GM12875 (cell line): ENCODE data around the gene APBA2.

Source experiments
- H3K4me3 ChIP-seq: one replicate; pipeline ENCODE4 v1.5.1; 2011; ENCODE audit warnings: low read depth, low read length, control low read depth
- CTCF ChIP-seq: IDR thresholded peaks from 2 replicates; pipeline ENCODE4 v1.5.1; 2011; ENCODE audit warnings: low read depth, mild to moderate bottlenecking, control low read depth, inconsistent platforms, low read length, moderate library complexity, borderline replicate concordance; ENCODE audit not compliant: insufficient read depth

Gene APBA2

GRCh38 chr15:29074045-29074444 lies 188.3 kb downstream of the APBA2 start:
- no peak overlapping the region for H3K4me3 ChIP-seq
- no peak for TF ChIP-seq CTCF

GRCh38 chr15:29078541-29078940 lies 192.8 kb downstream of the APBA2 start:
- H3K4me3 ChIP-seq = no peak overlapping the region
- no peak for TF ChIP-seq CTCF

GRCh38 chr15:29079479-29079878 lies 193.7 kb downstream of the APBA2 start:
- TF ChIP-seq CTCF = no peak
- H3K4me3 ChIP-seq = no peak overlapping the region

- TF ChIP-seq CTCF = no peak
- no peak overlapping the region for H3K4me3 ChIP-seq
Observed at GRCh38 chr15:29081781-29082180, 196.0 kb downstream of the APBA2 start.

DNA sequence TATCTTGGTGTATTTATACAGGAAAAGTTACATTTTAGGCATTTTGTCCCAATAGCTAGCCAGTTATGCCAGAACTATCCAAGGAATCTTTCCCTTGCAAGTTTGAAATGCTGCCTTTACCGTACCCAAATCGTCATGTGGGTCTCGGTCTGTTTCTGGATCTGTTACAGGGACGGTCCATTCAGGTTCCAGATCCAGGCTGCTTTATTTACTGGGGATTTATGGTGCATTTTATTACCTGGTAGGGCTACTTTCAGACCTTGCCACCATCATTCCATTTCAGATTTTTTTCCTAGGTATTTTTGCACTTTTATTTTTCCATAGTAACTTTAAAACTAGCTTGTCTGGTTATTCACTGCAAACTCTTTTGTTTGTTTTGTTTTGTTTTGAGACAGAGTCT lies 197.4 kb downstream of the APBA2 start:
- H3K4me3 ChIP-seq = no peak overlapping the region
- no peak for TF ChIP-seq CTCF

DNA sequence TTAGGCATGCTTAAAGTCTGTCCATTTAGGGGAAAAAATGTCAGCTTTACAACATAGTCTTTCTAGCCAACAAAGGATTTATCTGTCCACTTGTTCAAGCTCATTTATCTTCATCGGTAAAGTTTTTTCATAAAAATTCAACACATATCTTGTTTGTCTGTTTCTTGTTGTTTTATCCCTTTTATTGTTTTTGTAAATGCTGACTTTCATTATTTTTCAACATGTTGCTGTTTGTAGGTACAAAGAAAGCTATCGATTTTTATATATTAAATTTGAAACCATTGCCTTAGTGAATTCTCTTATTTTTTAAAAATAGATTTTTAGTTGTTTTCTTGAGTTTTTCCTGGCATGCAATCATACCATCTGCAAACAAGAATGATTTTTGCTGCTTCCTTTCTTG lies 198.1 kb downstream of the APBA2 start:
- H3K4me3 ChIP-seq = no peak overlapping the region
- no peak for TF ChIP-seq CTCF

- TF ChIP-seq CTCF = no peak
Observed at GRCh38 chr15:29086001-29086400, 200.2 kb downstream of the APBA2 start.

More at GRCh38 chr15:29086001-29086400, 200.2 kb downstream of the APBA2 start:
- H3K4me3 ChIP-seq = no peak overlapping the region
